Naive B cell (primary cell): ENCODE measurements around the gene AKAP10. TPM values are rescaled to one million over a fixed set of nuclear protein-coding genes. Genes with fewer than 3 reads are reported as not detected.

ENCODE experiments used
- ATAC-seq, 2 donors: fragments of 150-1000 bp; cut with Tn5 transposase; 2 replicates each; pipeline ENCODE4 v1.10.0; 2021; ENCODE audit warnings: low read depth in 2 of 2, mild to moderate bottlenecking in 2 of 2, moderate library complexity in 2 of 2
- DNase-seq: peaks from one replicate; pipeline ENCODE4 v3.0.0; 2022
- H3K27ac Mint-ChIP-seq, 6 donors: one replicate each; pipeline ENCODE4 v1.8.0; 2020 to 2022; ENCODE audit warnings: mild to moderate bottlenecking in 6 of 6, mixed read lengths in 6 of 6, moderate library complexity in 5 of 6, inconsistent platforms in 2 of 6
- H3K27me3 Mint-ChIP-seq, 3 donors: one replicate each; pipeline ENCODE4 v1.8.0; 2021 to 2022; ENCODE audit warnings: mixed read lengths in 3 of 3, mild to moderate bottlenecking in 1 of 3
- H3K36me3 Mint-ChIP-seq, 2 donors: one replicate each; pipeline ENCODE4 v1.8.0; 2020 to 2022; ENCODE audit warnings: mixed read lengths in 2 of 2, inconsistent platforms in 1 of 2, mild to moderate bottlenecking in 1 of 2
- H3K4me1 Mint-ChIP-seq, 3 donors: one replicate each; pipeline ENCODE4 v1.8.0; 2020 to 2022; ENCODE audit warnings: mixed read lengths in 3 of 3, inconsistent platforms in 1 of 3, mild to moderate bottlenecking in 1 of 3, moderate library complexity in 1 of 3
- H3K4me3 Mint-ChIP-seq, 8 donors: one replicate each; pipeline ENCODE4 v1.8.0; 2020 to 2022; ENCODE audit warnings: mild to moderate bottlenecking in 8 of 8, mixed read lengths in 8 of 8, moderate library complexity in 8 of 8, inconsistent platforms in 2 of 8
- H3K9me3 Mint-ChIP-seq, 7 donors: one replicate each; pipeline ENCODE4 v1.8.0; 2020 to 2022; ENCODE audit warnings: mixed read lengths in 7 of 7, mild to moderate bottlenecking in 5 of 7, inconsistent platforms in 2 of 7, moderate library complexity in 1 of 7
- polyA plus RNA-seq, 6 donors: library from polyadenylated mRNA; unstranded; fragments of 300-500 nt; fragmentation: Illumina TruSeq; gene quantifications; one replicate each; pipeline ENCODE4 v1.2.3, GENCODE V29; 2021; ENCODE audit warnings: low read depth in 6 of 6

AKAP10 gene
- polyA plus RNA-seq, 6 donors from 2014 or later, result 17.5 to 46.4 (median 22.5) TPM

DNA sequence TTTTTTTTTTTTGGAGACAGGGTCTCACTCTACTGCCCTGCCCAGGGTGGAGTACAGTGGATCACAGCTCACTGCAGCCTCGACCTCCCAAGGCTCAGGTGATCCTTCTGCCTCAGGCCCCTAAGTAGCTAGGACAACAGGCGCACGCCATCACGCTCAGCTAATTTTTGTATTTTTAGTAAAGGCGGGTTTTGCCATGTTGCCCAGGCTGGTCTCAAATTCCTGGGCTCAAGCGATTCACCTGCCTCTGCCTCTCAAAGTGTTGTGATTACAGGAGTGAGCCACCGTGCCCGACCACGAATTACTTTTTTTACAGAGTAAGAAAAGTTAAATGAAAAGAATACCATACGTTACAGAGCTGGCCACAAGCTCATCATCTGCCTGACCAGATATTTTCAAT lies 38.9 kb downstream of the AKAP10 start:
- DNase-seq, result no peak
- Mint-ChIP-seq H3K9me3 (no peaks in the 10 kb centered on the region), H3K36me3 (peaks cover 16 to 33% of the 10 kb centered on the region in 2 donors), H3K4me3 (no peak overlapping the region), H3K27ac (peak overlapping the region in 1 of 6 donors; percentile 50), H3K27me3 (no peaks in the 10 kb centered on the region), H3K4me1 (peaks cover 6 to 10% (median 9%) of the 10 kb centered on the region in 3 donors)
- ATAC-seq, result no peak

DNA sequence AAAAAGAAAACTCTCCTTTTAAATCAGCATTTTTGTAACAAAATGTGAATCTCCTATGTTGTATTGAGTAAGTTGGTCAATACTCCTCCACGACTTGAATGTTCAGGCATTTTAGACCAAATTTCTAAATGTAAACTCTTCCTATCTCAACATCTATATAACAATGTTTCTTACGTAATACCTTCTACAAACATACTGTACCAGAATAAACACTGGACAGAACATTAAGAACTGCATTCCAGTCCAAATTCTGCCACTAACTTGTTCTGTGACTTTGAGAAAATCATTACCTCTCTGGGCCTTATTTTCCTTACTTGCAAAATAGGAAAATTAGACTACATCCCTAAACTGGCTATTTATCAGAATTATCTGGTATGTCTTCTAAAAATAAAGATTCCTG lies 40.1 kb downstream of the AKAP10 start:
- Mint-ChIP-seq H3K27me3 (no peaks in the 10 kb centered on the region), H3K9me3 (no peaks in the 10 kb centered on the region), H3K4me3 (no peak overlapping the region), H3K36me3 (peaks cover 16 to 29% of the 10 kb centered on the region in 2 donors), H3K27ac (peak overlapping the region in 1 of 6 donors; percentile 15), H3K4me1 (peaks cover 0 to 10% (median 6%) of the 10 kb centered on the region in 3 donors)
- DNase-seq, result no peak
- ATAC-seq, result no peak

DNA sequence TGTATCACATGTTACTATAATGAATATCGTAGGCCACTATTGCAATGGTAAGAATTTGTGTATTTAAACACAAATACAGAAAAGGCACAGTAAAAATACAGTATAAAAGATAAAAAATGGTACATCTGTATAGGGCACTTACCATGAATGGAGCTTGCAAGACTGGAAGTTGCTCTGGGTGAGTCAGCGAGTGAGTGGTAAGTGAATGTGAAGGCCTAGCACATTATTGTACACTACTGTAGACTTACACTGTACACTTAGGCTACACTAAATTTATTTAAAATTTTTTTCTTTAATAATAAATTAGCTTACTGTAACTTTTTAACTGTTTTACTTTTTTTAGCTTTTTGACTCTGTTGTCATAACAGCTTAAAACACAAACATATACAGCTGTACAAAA lies 42.5 kb downstream of the AKAP10 start:
- ATAC-seq (no peak), DNase-seq (no peak)
- H3K9me3 Mint-ChIP-seq, result no peaks in the 10 kb centered on the region
- no peak overlapping the region for H3K27ac Mint-ChIP-seq
- H3K4me1 Mint-ChIP-seq, result peaks cover 0 to 6% (median 4%) of the 10 kb centered on the region in 3 donors
- H3K27me3 Mint-ChIP-seq, result no peaks in the 10 kb centered on the region
- H3K4me3 Mint-ChIP-seq, result no peak overlapping the region
- peaks cover 16 to 24% of the 10 kb centered on the region in 2 donors for H3K36me3 Mint-ChIP-seq

DNA sequence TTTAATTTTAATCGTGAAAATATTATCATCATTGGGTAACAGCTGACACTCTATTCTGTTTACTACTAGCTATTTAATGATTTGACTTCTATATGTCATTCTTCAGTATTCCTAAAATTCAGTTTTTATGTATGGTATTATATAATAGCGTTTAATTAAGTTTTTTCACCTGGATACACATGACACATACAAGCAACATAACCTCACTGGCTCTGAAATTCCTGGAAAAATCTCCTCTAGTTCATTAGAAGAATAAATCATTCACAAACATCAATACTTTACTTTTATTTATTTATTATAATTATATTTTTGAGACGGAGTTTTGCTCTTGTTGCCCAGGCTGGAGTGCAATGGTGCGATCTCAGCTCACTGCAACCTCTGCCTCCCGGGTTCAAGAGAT lies 44.0 kb downstream of the AKAP10 start:
- ATAC-seq (no peak), DNase-seq (no peak)
- Mint-ChIP-seq H3K27ac (no peak overlapping the region), H3K27me3 (no peaks in the 10 kb centered on the region), H3K4me1 (peaks cover 0 to 4% (median 0%) of the 10 kb centered on the region in 3 donors), H3K36me3 (peaks cover 8 to 23% of the 10 kb centered on the region in 2 donors), H3K9me3 (no peaks in the 10 kb centered on the region), H3K4me3 (no peak overlapping the region)

DNA sequence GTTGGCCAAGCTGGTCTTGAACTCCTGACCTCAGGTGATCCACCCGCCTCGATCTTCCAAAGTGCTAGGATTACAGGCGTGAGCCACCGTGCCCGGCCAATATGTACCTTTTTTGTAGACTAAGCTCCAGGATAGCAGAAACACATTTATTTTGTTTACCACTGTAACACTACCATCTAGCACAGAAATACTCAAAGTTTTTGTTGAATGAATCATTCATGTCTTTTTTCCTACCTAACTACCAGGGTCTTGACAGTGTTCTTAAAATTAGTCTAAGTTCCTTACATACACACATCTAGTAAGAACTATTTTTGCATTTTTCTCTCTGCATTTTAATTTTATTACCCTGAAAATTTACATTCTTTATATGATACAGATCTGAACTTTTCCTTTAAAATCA lies 44.4 kb downstream of the AKAP10 start:
- H3K9me3 Mint-ChIP-seq, result no peaks in the 10 kb centered on the region
- peak overlapping the region in 1 of 6 donors; percentile 65 for H3K27ac Mint-ChIP-seq
- H3K36me3 Mint-ChIP-seq, result peaks cover 8 to 23% of the 10 kb centered on the region in 2 donors
- DNase-seq, result no peak
- ATAC-seq, result no peak
- H3K4me1 Mint-ChIP-seq, result peaks cover 0 to 4% (median 0%) of the 10 kb centered on the region in 3 donors
- H3K27me3 Mint-ChIP-seq, result no peaks in the 10 kb centered on the region
- H3K4me3 Mint-ChIP-seq, result no peak overlapping the region

DNA sequence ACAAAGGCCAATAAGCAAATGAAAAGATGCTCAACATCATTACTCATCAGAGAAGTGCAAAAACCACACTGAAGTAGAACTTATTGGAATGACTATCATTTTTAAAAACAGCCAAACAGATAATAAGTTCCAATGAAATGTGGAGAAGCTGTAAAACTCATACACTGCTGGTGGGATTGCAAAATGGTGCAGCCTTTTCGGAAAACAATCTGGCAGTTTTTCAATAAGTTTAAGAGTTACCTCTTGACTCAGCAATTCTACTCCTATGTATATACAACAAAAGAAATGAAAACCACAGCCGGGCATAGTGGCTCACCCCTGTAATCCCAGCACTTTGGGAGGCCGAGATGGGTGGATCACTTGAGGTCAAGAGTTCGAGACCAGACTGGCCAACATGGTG lies 49.3 kb downstream of the AKAP10 start:
- H3K27me3 Mint-ChIP-seq, result no peaks in the 10 kb centered on the region
- ATAC-seq (no peak), DNase-seq (no peak)
- no peaks in the 10 kb centered on the region for H3K9me3 Mint-ChIP-seq
- H3K36me3 Mint-ChIP-seq, result peaks cover 0 to 22% of the 10 kb centered on the region in 2 donors
- peak overlapping the region in 1 of 6 donors; percentile 76 for H3K27ac Mint-ChIP-seq
- no peak overlapping the region for H3K4me3 Mint-ChIP-seq
- H3K4me1 Mint-ChIP-seq, result no peaks in the 10 kb centered on the region

DNA sequence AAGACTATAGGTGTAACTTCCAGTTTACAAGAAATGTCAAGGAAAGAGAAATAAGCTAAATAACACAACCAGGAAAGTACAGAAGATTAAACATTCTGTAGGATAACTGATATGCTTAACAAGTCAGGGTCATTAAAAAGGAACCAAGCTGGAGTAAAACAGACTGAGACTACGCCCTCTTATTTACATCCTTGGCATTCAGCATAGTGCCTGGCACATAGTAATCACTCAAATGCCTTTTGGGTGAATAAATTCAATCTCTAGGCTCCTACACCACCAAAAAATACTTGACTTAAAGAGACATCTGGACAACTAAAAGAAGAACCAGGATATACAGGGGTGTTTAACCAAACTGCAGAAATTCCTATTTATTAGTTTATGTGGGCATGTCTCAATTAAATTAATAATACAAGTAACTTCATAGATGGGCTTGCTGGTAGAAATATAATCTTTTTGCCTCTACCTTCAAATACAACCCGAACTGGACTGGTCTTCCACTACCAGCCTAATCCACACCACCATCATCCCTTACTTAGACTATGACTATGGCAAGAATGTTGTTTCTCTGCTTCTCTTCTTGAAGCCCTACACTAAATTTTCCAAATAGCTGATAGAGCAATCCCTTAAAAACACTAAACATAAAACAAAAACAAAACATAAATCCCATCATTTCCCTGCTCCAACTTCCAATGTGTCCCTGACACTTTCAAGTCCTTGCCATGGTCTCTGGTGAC lies 62.2 kb downstream of the AKAP10 start:
- H3K36me3 Mint-ChIP-seq, result peaks cover 9 to 27% of the 10 kb centered on the region in 2 donors
- peaks cover 0 to 15% (median 11%) of the 10 kb centered on the region in 3 donors for H3K4me1 Mint-ChIP-seq
- no peak overlapping the region for H3K4me3 Mint-ChIP-seq
- ATAC-seq (no peak), DNase-seq (no peak)
- H3K27ac Mint-ChIP-seq, result peak overlapping the region in 1 of 6 donors; percentile 75
- H3K27me3 Mint-ChIP-seq, result no peaks in the 10 kb centered on the region
- no peaks in the 10 kb centered on the region for H3K9me3 Mint-ChIP-seq

DNA sequence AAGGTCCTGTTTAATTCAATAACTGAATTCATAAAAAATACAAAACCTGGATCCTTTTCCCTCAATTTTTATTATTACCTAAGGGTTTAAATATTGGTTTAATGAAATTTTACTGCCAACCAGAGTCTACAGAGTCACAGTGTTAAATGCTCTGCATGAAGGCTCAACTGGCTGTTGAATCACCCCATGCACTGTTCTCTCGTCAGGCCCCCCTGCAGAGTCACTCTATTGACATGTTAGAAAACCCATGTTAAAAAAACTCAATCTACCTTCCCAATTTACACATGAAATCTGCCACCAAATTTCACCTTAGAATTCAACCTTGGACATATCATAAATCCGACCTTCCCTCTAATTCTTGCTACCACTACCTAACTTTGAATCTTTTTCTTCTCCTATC lies 66.6 kb downstream of the AKAP10 start:
- ATAC-seq (no peak), DNase-seq (no peak)
- no peak overlapping the region for H3K27ac Mint-ChIP-seq
- H3K36me3 Mint-ChIP-seq, result peaks cover 12 to 39% of the 10 kb centered on the region in 2 donors
- no peak overlapping the region for H3K4me3 Mint-ChIP-seq
- H3K27me3 Mint-ChIP-seq, result no peaks in the 10 kb centered on the region
- H3K9me3 Mint-ChIP-seq, result no peaks in the 10 kb centered on the region
- peaks cover 0 to 11% (median 8%) of the 10 kb centered on the region in 3 donors for H3K4me1 Mint-ChIP-seq

DNA sequence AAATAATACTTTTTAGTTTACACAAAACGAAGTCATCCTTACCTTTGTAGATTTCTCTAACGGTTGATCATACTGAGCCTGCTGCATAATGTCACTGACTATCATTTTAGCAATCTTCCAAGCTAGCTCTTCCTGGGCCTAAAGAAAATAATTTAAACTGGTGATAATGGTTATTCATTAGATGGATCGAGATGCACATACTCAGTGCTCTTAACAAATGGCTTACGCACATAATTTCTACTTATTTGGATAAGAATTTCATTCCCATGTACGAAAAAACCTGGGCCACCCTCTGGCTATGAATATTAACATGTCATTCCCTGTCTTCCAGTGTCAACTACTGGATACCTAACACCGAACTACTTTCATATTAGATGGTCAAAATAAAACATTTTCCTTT lies 68.5 kb downstream of the AKAP10 start:
- no peak for DNase-seq
- peaks cover 14 to 26% of the 10 kb centered on the region in 2 donors for H3K36me3 Mint-ChIP-seq
- no peaks in the 10 kb centered on the region for H3K27me3 Mint-ChIP-seq
- H3K27ac Mint-ChIP-seq, result no peak overlapping the region
- H3K4me1 Mint-ChIP-seq, result peaks cover 0 to 6% (median 0%) of the 10 kb centered on the region in 3 donors
- no peak overlapping the region for H3K4me3 Mint-ChIP-seq
- ATAC-seq, result no peak
- no peaks in the 10 kb centered on the region for H3K9me3 Mint-ChIP-seq

DNA sequence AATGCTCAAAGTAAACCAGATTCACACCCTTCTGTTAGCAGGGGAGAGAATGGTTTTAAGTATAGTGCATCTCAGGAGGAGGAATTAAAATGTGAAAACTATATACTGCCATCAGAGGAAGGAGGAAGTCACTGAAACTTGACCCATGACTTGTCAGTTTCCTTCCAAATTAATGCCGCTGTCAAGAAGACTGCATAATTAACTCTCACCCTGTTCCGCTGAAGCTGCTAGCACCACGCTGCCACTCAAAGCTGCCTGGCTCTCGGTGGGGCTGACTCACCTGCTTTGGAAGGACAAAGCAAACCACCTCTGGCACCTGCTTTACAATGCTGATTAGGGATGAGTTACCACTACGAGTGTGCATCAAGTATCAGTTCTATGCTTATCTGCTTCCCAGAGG lies 72.1 kb downstream of the AKAP10 start:
- Mint-ChIP-seq H3K27ac (no peak overlapping the region), H3K4me1 (no peaks in the 10 kb centered on the region), H3K4me3 (no peak overlapping the region), H3K36me3 (peaks cover 20 to 24% of the 10 kb centered on the region in 2 donors), H3K27me3 (no peaks in the 10 kb centered on the region), H3K9me3 (no peaks in the 10 kb centered on the region)
- no peak for DNase-seq
- no peak for ATAC-seq

DNA sequence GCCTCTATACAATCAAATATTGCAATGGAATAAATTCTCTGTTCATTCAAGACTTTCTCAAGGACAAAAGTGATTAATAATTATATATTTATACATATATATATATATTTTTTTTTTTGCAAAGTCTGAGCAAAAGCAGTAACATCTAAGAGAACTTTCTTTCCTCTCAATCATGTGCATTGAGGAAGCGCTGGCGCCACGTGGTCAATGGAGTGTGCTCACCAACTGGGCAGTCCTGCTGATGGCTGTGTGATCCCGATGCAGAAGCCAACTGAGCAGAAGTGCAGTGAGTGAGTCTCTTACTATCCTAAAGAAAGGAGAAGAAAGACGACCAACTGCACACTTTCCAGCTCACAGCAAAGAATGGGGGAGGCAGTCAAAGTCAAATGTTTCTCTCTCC lies 72.7 kb downstream of the AKAP10 start:
- Mint-ChIP-seq H3K36me3 (peaks cover 20 to 24% of the 10 kb centered on the region in 2 donors), H3K4me3 (no peak overlapping the region), H3K9me3 (no peaks in the 10 kb centered on the region), H3K4me1 (no peaks in the 10 kb centered on the region), H3K27ac (no peak overlapping the region), H3K27me3 (no peaks in the 10 kb centered on the region)
- ATAC-seq (no peak), DNase-seq (no peak)

DNA sequence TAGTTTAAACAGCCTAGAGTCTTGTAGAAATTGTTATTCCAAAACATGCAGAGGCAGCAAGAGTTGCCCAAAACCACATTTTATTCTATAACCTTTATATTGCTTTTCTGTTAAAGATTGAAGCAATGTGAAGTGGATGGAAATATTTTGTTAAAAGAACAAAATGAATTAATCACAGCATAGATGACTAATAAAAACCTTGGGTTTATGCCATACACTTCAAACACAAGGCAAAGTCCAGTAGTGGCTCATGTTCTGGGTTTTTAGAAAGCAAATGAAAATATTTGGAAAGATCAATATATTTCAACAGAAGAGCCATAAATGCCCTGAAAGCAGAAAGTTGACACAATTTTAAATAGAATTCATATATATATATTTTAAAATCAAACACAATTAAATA lies 73.2 kb downstream of the AKAP10 start:
- DNase-seq, result no peak
- H3K9me3 Mint-ChIP-seq, result no peaks in the 10 kb centered on the region
- H3K27ac Mint-ChIP-seq, result no peak overlapping the region
- H3K4me3 Mint-ChIP-seq, result no peak overlapping the region
- no peak for ATAC-seq
- peaks cover 18 to 19% of the 10 kb centered on the region in 2 donors for H3K36me3 Mint-ChIP-seq
- no peaks in the 10 kb centered on the region for H3K4me1 Mint-ChIP-seq
- H3K27me3 Mint-ChIP-seq, result no peaks in the 10 kb centered on the region

DNA sequence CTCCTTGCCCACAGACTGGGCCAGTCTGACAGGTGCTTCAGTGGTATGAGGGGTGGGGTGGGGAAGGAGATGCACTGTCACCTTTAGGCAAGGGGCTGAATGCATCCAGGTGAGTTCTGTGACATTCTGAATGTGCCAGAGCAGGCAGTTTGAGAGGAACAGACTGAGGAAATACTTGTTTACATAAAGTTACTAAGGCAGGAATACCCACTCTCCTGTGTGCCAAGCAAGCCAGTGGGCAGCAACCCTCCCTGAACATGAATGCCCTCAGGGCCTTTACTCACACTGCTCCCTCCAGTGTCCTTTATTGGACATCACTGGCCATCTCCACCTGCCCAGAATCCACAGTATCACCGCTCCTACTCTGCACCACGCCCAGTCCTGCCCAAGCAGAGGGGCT lies 76.8 kb downstream of the AKAP10 start:
- peaks cover 0 to 3% (median 0%) of the 10 kb centered on the region in 3 donors for H3K4me1 Mint-ChIP-seq
- H3K27ac Mint-ChIP-seq, result peak overlapping the region in 1 of 6 donors; percentile 60
- no peaks in the 10 kb centered on the region for H3K9me3 Mint-ChIP-seq
- peaks cover 7 to 10% of the 10 kb centered on the region in 2 donors for H3K36me3 Mint-ChIP-seq
- no peak overlapping the region for H3K4me3 Mint-ChIP-seq
- no peaks in the 10 kb centered on the region for H3K27me3 Mint-ChIP-seq
- ATAC-seq (no peak), DNase-seq (no peak)

DNA sequence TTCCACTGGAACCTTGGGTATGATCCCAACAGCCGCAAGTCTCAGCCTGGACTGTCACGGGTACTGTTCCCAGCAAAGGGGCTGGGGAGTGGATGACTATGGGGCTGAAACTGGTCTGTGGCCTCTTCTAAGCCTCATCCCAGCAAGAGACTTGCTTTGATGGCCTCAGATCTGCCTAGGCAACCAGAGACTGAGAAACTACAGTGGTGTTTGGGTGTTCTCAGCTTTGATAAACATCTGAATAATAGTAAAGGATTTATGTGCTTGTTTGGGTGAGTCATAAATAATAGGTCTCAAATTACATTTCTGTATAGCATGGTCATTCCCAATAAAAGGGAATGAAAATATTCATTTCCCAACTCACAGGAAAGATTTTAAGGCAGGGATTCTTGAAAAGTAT lies 79.7 kb downstream of the AKAP10 start:
- no peaks in the 10 kb centered on the region for H3K36me3 Mint-ChIP-seq
- no peak overlapping the region for H3K27ac Mint-ChIP-seq
- no peak overlapping the region for H3K4me3 Mint-ChIP-seq
- DNase-seq, result no peak
- H3K9me3 Mint-ChIP-seq, result no peaks in the 10 kb centered on the region
- no peaks in the 10 kb centered on the region for H3K27me3 Mint-ChIP-seq
- ATAC-seq, result no peak
- peaks cover 0 to 3% (median 0%) of the 10 kb centered on the region in 3 donors for H3K4me1 Mint-ChIP-seq
